ENCODE data around the gene ABCD3. TPM values are rescaled to one million over a fixed set of nuclear protein-coding genes. Genes with fewer than 3 reads are reported as not detected.

Gene ABCD3
- total RNA-seq, 1 experiment from 2014 or later, result 93.4 TPM

GRCh38 chr1:94554580-94554979 lies 136.4 kb downstream of the ABCD3 start:
- intact Hi-C loops (cut with micrococcal nuclease; ENCODE audit: unreplicated experiment), result no loop called here
- Mint-ChIP-seq H3K27ac (ENCODE audit: unreplicated experiment) (no peak overlapping the region), H3K27me3 (ENCODE audit: insufficient read depth, unreplicated experiment) (no peaks in the 10 kb centered on the region), H3K4me1 (ENCODE audit: low read depth, unreplicated experiment) (peaks cover 15% of the 10 kb centered on the region), H3K36me3 (ENCODE audit: insufficient read depth, unreplicated experiment) (no peaks in the 10 kb centered on the region), H3K9me3 (ENCODE audit: unreplicated experiment) (no peaks in the 10 kb centered on the region), H3K4me3 (ENCODE audit: unreplicated experiment) (no peak overlapping the region)
- no peaks in the 10 kb centered on the region for H3K36me3 ChIP-seq (ENCODE audit: control insufficient read depth, insufficient read depth, low read length)
- POLR2A ChIA-PET, result no interaction called here
- DNase-seq, result no peak
- no peaks in the 10 kb centered on the region for H3K9me3 ChIP-seq
- no peak overlapping the region for H3K4me3 ChIP-seq (ENCODE audit: low read depth, low read length)
- TF ChIP-seq CTCF (IDR thresholded peaks at IDR 0.05; ENCODE audit: insufficient read depth in 1 of 2, low read depth in 1 of 2, low read length in 1 of 2, severe bottlenecking in 1 of 2, unreplicated experiment in 1 of 2), result no peak
- H3K27me3 ChIP-seq (replicated peaks; ENCODE audit: control insufficient read depth, insufficient read depth, low read length), result no peaks in the 10 kb centered on the region
- peaks cover 40% of the 10 kb centered on the region for H3K4me1 ChIP-seq
- CTCF ChIA-PET, result no interaction called here
- BruUV-seq (replicated peaks), result no TSS peak

- Histone ChIP-seq H3K4me1 (peaks cover 44% of the 10 kb centered on the region), H3K36me3 (ENCODE audit: control insufficient read depth, insufficient read depth, low read length) (no peaks in the 10 kb centered on the region), H3K27me3 (replicated peaks; ENCODE audit: control insufficient read depth, insufficient read depth, low read length) (no peaks in the 10 kb centered on the region), H3K9me3 (no peaks in the 10 kb centered on the region), H3K4me3 (ENCODE audit: low read depth, low read length) (no peak overlapping the region)
- no peaks in the 10 kb centered on the region for H3K27me3 Mint-ChIP-seq (ENCODE audit: insufficient read depth, unreplicated experiment)
- intact Hi-C loops (cut with micrococcal nuclease; ENCODE audit: unreplicated experiment), result no loop called here
- peaks cover 12% of the 10 kb centered on the region for H3K4me1 Mint-ChIP-seq (ENCODE audit: low read depth, unreplicated experiment)
- no peaks in the 10 kb centered on the region for H3K9me3 Mint-ChIP-seq (ENCODE audit: unreplicated experiment)
- no peaks in the 10 kb centered on the region for H3K36me3 Mint-ChIP-seq (ENCODE audit: insufficient read depth, unreplicated experiment)
- POLR2A ChIA-PET, result no interaction called here
- no peak overlapping the region for H3K27ac Mint-ChIP-seq (ENCODE audit: unreplicated experiment)
- no TSS peak for BruUV-seq (replicated peaks)
- no peak for DNase-seq
- no peak overlapping the region for H3K4me3 Mint-ChIP-seq (ENCODE audit: unreplicated experiment)
- TF ChIP-seq CTCF (IDR thresholded peaks at IDR 0.05; ENCODE audit: insufficient read depth in 1 of 2, low read depth in 1 of 2, low read length in 1 of 2, severe bottlenecking in 1 of 2, unreplicated experiment in 1 of 2), result no peak
- CTCF ChIA-PET, result no interaction called here
Measured at GRCh38 chr1:94555091-94555490, 136.9 kb downstream of the ABCD3 start.

- DNase-seq, result no peak
- ChIA-PET POLR2A (no interaction called here), CTCF (no interaction called here)
- Histone ChIP-seq H3K9me3 (no peaks in the 10 kb centered on the region), H3K4me3 (ENCODE audit: low read depth, low read length) (no peak overlapping the region), H3K4me1 (peaks cover 14% of the 10 kb centered on the region), H3K36me3 (ENCODE audit: control insufficient read depth, insufficient read depth, low read length) (no peaks in the 10 kb centered on the region), H3K27me3 (replicated peaks; ENCODE audit: control insufficient read depth, insufficient read depth, low read length) (no peaks in the 10 kb centered on the region)
- Mint-ChIP-seq H3K9me3 (ENCODE audit: unreplicated experiment) (no peaks in the 10 kb centered on the region), H3K36me3 (ENCODE audit: insufficient read depth, unreplicated experiment) (no peaks in the 10 kb centered on the region), H3K4me3 (ENCODE audit: unreplicated experiment) (no peak overlapping the region), H3K27me3 (ENCODE audit: insufficient read depth, unreplicated experiment) (no peaks in the 10 kb centered on the region), H3K4me1 (ENCODE audit: low read depth, unreplicated experiment) (peaks cover 6% of the 10 kb centered on the region), H3K27ac (ENCODE audit: unreplicated experiment) (no peak overlapping the region)
- no TSS peak for BruUV-seq (replicated peaks)
- intact Hi-C loops (cut with micrococcal nuclease; ENCODE audit: unreplicated experiment), result no loop called here
- no peak for TF ChIP-seq CTCF (IDR thresholded peaks at IDR 0.05; ENCODE audit: insufficient read depth in 1 of 2, low read depth in 1 of 2, low read length in 1 of 2, severe bottlenecking in 1 of 2, unreplicated experiment in 1 of 2)
Measured at GRCh38 chr1:94559921-94560320, 141.7 kb downstream of the ABCD3 start.

All from Caco-2 (cell line).